T-helper 17 cell (primary cell): ENCODE measurements around the gene CDK17. TPM values are rescaled to one million over a fixed set of nuclear protein-coding genes. Genes with fewer than 3 reads are reported as not detected.

Experiments
- ATAC-seq: fragments of 150-1000 bp; cut with Tn5 transposase; 2 replicates; pipeline ENCODE4 v1.10.0; 2021; ENCODE audit warnings: mild to moderate bottlenecking, moderate library complexity
- DNase-seq, 3 donors: peaks; one replicate each; pipeline versions ENCODE4 v3.0.0 to v3.0.0-alpha.2; 2020 to 2021
- H3K9me3 ChIP-seq: one replicate; pipeline ENCODE4 v1.7.0; 2013; ENCODE audit warnings: low read length, mild to moderate bottlenecking; ENCODE audit not compliant: control insufficient read depth, poor library complexity, severe bottlenecking
- H3K27ac Mint-ChIP-seq: one replicate; pipeline ENCODE4 v1.8.0; 2022; ENCODE audit warnings: mild to moderate bottlenecking, moderate library complexity, mixed read lengths
- H3K27me3 Mint-ChIP-seq: one replicate; pipeline ENCODE4 v1.8.0; 2022; ENCODE audit warnings: mixed read lengths
- H3K36me3 Mint-ChIP-seq: one replicate; pipeline ENCODE4 v1.8.0; 2022; ENCODE audit warnings: low read depth, mixed read lengths
- H3K4me1 Mint-ChIP-seq: one replicate; pipeline ENCODE4 v1.8.0; 2022; ENCODE audit warnings: mild to moderate bottlenecking, mixed read lengths
- H3K4me3 Mint-ChIP-seq: one replicate; pipeline ENCODE4 v1.8.0; 2022; ENCODE audit warnings: mild to moderate bottlenecking, moderate library complexity, mixed read lengths
- total RNA-seq, 4 donors: library from RNA in 2 of 4; stranded (reverse) in 2 of 4; gene quantifications; one replicate each; pipeline ENCODE4 v1.2.3 and lab custom pipeline; 2022 to 2026

The CDK17 gene
- total RNA-seq, 2 donors from 2014 or later, result 123 to 131 TPM

DNA sequence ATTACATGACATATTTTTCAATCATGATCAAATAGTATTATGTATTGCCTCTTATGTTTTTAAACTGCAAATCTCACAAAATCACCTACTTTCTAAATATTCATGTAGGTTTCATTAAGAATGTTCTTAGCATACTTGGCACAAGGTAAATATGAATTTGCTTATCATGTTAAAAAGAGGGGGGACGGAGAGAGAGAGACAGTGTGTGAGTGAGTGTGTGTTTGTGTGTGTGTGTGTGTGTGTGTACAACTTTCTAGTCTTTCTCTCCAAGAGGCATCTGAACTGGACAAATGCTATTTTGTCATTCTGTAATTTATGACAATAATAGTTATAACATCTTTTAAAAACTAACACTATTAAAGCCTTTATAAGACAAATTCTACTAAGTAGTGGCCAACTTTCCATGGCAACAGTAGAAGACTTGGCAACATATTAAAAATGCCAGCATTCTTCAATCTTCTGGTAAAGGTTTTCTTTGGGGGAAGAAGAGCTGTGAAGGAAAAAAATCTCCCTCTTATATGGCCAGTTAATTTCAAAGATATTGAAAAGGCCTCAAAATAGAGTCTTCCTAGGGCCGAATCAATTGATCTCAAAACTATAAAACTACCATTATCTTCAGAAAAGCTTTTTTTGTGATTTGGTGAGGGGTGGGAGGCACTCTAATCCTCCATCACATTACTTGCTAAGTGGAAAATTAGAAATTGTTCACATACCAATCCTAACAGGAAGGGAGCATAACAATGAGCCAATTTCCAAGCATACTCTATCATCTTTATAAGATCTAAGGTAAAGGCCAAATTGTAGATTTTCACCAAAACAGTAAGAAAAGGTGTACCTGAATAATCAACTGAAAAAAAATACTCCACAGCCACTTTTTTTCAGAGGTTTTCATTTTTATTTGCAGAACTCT is 28.2 kb downstream of the CDK17 start:
- ATAC-seq (no peak), DNase-seq (no peak)
- Mint-ChIP-seq H3K4me3 (no peak overlapping the region), H3K27ac (peak overlapping the region; percentile 34), H3K4me1 (peaks cover 53% of the 10 kb centered on the region), H3K27me3 (no peaks in the 10 kb centered on the region), H3K36me3 (no peaks in the 10 kb centered on the region)
- H3K9me3 ChIP-seq, result no peaks in the 10 kb centered on the region

DNA sequence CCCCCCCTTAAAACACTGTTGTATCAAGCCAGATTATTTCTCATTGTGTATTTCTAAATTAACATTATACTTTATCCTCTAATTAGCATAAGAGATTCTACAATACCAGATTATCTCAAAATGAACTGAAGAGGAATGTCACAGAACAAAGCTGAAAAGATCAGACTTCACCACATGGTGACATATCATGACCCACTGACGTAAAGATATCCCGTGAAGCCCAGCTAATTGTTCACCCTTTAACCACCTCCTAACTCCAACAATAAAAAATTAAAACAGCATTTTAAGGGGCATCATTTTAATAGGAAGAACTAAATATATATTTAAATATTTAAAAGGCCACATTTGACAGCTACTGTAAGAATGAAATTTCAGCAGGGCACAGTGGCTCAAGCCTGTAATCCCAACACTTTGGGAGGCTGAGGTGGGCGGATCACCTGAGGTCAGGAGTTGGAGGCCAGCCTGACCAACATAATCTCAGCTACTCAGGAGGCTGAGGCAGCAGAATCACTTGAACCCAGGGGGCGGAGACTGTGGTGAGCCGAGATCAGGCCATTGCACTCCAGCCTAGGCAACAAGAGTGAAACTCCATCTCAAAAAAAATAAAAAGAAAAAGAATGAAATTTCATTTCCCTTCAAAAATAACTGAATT is 29.0 kb downstream of the CDK17 start:
- H3K4me3 Mint-ChIP-seq, result no peak overlapping the region
- no peak for DNase-seq
- peaks cover 56% of the 10 kb centered on the region for H3K4me1 Mint-ChIP-seq
- peak overlapping the region; percentile 34 for H3K27ac Mint-ChIP-seq
- ATAC-seq, result no peak
- no peaks in the 10 kb centered on the region for H3K36me3 Mint-ChIP-seq
- no peaks in the 10 kb centered on the region for H3K9me3 ChIP-seq
- no peaks in the 10 kb centered on the region for H3K27me3 Mint-ChIP-seq

DNA sequence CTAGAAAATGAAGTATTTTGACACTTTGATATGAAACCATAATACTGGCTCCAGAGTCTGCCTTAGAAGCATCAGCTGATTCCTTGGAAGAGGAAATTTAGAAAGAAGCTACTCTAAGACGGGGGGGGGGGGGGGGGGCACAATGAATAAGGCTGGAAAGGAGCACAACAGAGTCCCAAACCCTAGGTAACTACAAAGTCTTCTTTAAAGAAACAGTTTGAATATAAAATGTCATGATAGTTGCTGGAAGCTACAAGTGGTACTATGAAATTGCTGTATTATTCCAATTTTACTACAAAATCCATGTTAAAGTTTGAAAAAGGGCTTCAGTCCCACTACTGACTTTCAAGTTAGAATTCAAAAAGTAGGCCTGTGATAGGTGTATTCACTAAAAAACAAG is 31.6 kb downstream of the CDK17 start:
- no peak overlapping the region for H3K27ac Mint-ChIP-seq
- no peaks in the 10 kb centered on the region for H3K27me3 Mint-ChIP-seq
- ATAC-seq (no peak), DNase-seq (no peak)
- H3K36me3 Mint-ChIP-seq, result no peaks in the 10 kb centered on the region
- H3K9me3 ChIP-seq, result no peaks in the 10 kb centered on the region
- no peak overlapping the region for H3K4me3 Mint-ChIP-seq
- peaks cover 50% of the 10 kb centered on the region for H3K4me1 Mint-ChIP-seq

DNA sequence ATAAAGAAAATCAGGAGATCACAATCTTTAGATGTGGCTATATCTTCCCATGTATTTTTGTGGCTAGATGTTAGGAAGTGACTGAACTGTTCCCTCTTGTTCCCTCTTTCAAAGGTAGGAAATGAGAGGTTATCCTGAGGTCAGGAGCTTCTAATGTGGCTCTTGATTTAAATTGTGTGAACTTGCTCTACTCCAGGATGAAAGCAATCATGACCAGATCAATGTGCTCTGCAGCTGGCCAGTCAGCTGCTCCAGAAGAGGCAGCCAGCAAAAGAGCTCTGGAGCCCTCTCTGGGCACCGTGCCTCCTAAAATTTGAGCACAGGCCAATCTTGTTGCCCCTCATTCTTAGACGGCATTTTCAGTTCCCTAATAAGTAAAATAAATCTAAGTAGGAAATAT is 32.0 kb downstream of the CDK17 start:
- DNase-seq, result no peak
- no peak for ATAC-seq
- Mint-ChIP-seq H3K4me3 (no peak overlapping the region), H3K27me3 (no peaks in the 10 kb centered on the region), H3K27ac (peak overlapping the region; percentile 27), H3K4me1 (peaks cover 45% of the 10 kb centered on the region), H3K36me3 (no peaks in the 10 kb centered on the region)
- no peaks in the 10 kb centered on the region for H3K9me3 ChIP-seq

DNA sequence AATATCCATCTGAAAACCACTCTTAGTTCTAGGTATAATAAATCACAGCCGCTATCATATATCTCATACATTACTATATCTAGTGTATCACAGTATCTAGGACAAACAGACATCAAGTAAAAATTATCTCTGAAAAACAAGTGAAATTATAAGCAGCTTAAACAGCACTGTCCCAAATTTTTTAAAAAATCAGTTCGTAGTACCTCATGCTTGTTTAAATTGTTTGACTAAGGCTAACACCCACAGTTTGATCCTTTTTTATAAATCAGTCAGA is 33.9 kb downstream of the CDK17 start:
- Mint-ChIP-seq H3K4me1 (peaks cover 40% of the 10 kb centered on the region), H3K36me3 (no peaks in the 10 kb centered on the region), H3K27me3 (no peaks in the 10 kb centered on the region), H3K27ac (peak overlapping the region; percentile 29), H3K4me3 (no peak overlapping the region)
- DNase-seq, result no peak
- no peak for ATAC-seq
- no peaks in the 10 kb centered on the region for H3K9me3 ChIP-seq

DNA sequence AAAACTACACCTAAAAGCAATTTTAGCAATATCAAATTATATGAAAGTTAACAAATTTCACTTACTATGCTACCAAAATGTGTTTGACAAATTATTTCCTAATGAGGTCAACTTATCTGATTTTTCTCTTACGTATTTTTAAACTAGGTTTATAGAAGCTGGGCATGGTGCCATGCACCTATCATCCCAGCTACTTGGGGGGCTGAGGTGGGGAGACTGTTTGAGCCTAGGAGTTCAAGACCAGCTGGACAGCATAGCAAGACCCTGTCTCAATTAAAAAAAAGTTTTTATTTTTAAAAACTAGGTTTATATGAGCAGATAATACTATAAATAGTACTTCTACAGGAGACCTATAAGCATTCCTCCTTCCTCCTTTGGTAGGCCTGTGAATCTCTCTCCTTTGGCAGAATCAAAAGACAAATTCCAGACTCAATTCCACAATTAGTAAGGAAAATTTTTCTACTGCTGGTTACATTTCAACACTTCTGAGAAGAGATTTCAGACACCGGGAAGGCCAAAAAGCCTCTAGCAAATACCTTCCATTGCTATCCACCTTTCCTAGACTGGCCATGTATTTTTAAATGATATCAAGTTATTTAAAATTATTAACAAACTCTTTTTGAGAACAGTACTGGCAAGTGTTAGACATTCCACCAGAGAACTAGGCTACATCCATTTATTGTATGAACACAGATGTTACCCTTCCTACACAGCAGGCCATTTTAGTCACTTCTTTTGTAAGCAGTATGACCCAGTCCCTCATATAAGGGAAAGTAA is 34.4 kb downstream of the CDK17 start:
- H3K4me3 Mint-ChIP-seq, result peak overlapping the region; percentile 15

DNA sequence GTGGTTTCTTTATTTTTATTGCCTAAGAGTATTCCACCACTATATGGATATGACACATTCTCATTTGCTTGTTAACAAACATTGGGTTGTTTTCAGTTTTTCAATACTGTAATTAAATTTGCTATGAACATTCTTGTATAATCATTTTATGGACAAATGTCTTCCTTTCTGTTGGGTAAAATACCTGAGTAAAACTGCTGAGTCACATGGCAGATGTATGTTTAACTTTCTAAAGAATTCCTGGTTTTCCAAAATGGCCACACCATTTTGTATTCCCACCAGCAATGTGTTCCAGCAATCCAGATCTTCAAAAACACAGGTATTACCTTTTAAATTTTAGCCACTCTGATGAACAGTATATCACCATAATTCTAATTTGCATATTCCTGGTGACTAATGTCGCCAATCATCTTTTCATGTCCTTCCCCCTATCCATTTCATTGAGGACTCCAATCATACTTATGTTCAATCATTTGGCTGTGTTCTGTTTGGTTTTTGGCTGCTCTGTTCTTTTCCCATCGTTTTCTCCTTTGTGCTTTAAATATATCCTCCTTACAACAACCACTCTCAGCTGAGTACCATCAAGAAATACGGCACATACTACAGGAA is 36.0 kb downstream of the CDK17 start:
- Mint-ChIP-seq H3K27me3 (no peaks in the 10 kb centered on the region), H3K4me3 (no peak overlapping the region), H3K4me1 (peaks cover 46% of the 10 kb centered on the region), H3K36me3 (no peaks in the 10 kb centered on the region), H3K27ac (no peak overlapping the region)
- DNase-seq (no peak), ATAC-seq (no peak)
- no peaks in the 10 kb centered on the region for H3K9me3 ChIP-seq

More for the DNA sequence above, 34.4 kb downstream of the CDK17 start:
- no peaks in the 10 kb centered on the region for H3K9me3 ChIP-seq
- H3K27me3 Mint-ChIP-seq, result no peaks in the 10 kb centered on the region
- peak overlapping the region; percentile 29 for H3K27ac Mint-ChIP-seq
- ATAC-seq (no peak), DNase-seq (no peak)
- no peaks in the 10 kb centered on the region for H3K36me3 Mint-ChIP-seq
- peaks cover 40% of the 10 kb centered on the region for H3K4me1 Mint-ChIP-seq

DNA sequence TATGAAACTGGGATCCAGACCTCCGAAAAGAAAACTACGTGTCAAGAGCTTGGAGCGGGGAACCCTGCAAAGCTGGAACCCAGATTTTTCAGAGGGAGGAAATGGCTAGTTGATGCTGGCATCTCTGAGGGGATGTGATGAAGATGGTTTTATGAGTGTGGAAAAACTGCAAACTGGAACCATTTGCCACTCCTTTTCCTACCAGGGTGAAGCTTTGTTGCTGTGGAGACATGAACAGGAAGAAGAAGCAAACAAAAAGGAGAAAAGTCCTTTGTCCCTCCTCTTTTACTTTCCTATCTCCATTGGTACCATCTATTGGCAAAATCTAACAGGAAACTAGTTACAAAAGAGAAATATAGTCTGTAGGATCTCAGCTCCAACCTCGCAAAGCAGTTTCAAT is 39.2 kb downstream of the CDK17 start:
- Mint-ChIP-seq H3K4me3 (no peak overlapping the region), H3K36me3 (no peaks in the 10 kb centered on the region), H3K27ac (peak overlapping the region; percentile 78), H3K4me1 (peaks cover 37% of the 10 kb centered on the region), H3K27me3 (no peaks in the 10 kb centered on the region)
- ATAC-seq (no peak), DNase-seq (no peak)
- H3K9me3 ChIP-seq, result no peaks in the 10 kb centered on the region

DNA sequence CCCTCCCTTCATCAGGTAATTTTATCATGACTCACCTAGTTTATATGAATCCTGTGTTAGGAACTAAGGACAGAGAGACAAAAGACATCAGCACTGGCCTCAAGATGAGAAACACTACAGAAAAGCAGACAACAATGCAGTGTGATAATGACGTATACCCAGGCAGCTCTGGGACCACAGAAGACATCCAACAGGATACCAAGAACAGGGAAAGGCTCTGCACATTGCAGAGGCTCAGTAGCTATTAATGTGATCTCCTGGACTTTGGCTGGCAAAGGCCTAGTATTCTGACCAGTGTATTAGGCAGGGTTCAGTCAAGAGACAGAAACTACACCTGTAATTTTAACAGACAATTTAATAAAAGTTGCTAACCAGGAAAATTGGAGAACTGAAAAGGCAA is 39.7 kb downstream of the CDK17 start:
- Mint-ChIP-seq H3K27me3 (no peaks in the 10 kb centered on the region), H3K4me1 (peaks cover 33% of the 10 kb centered on the region), H3K36me3 (no peaks in the 10 kb centered on the region), H3K4me3 (no peak overlapping the region), H3K27ac (peak overlapping the region; percentile 78)
- ATAC-seq (no peak), DNase-seq (no peak)
- H3K9me3 ChIP-seq, result no peaks in the 10 kb centered on the region

DNA sequence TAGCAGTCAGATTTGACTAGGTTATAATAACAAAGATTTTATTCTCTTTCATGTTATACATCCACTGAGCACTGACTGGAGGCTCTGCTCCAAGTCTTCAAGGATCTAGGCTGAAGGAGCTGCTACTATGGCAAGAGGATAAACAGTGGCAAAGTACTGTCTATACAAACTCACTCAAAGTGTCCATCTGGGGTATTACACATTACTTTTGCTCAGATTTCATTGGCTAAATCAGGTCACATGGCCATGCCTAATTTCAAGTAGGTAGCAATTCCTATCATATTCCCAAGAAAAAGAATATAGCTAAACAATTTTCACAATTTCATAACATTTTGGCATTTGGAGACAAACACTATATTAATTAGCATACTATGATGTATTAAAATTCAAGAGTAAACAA is 40.9 kb downstream of the CDK17 start:
- DNase-seq, result no peak
- ATAC-seq, result no peak
- Mint-ChIP-seq H3K27ac (peak overlapping the region; percentile 78), H3K4me3 (no peak overlapping the region), H3K4me1 (peaks cover 36% of the 10 kb centered on the region), H3K27me3 (no peaks in the 10 kb centered on the region), H3K36me3 (no peaks in the 10 kb centered on the region)
- no peaks in the 10 kb centered on the region for H3K9me3 ChIP-seq

DNA sequence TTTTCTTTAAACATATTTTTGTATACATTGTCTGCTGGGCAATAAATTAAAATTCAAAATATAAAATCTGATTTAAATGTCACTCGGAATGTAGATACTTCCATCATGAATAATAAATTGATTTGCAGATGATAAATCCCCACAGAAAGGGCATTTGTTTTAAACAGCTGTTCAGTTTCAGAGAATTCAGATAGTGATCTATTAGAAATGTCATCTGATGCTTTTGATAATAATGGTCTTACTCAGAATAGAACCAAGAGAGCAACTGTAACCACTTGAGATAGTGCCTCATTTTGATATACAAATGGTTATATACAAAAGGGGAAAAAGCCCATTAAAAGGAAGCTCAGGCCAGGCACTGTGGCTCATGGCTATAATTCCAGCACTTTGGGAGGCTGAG is 43.4 kb downstream of the CDK17 start:
- ATAC-seq (no peak), DNase-seq (no peak)
- Mint-ChIP-seq H3K36me3 (no peaks in the 10 kb centered on the region), H3K27ac (peak overlapping the region; percentile 17), H3K4me3 (no peak overlapping the region), H3K27me3 (no peaks in the 10 kb centered on the region), H3K4me1 (peaks cover 44% of the 10 kb centered on the region)
- H3K9me3 ChIP-seq, result no peaks in the 10 kb centered on the region

DNA sequence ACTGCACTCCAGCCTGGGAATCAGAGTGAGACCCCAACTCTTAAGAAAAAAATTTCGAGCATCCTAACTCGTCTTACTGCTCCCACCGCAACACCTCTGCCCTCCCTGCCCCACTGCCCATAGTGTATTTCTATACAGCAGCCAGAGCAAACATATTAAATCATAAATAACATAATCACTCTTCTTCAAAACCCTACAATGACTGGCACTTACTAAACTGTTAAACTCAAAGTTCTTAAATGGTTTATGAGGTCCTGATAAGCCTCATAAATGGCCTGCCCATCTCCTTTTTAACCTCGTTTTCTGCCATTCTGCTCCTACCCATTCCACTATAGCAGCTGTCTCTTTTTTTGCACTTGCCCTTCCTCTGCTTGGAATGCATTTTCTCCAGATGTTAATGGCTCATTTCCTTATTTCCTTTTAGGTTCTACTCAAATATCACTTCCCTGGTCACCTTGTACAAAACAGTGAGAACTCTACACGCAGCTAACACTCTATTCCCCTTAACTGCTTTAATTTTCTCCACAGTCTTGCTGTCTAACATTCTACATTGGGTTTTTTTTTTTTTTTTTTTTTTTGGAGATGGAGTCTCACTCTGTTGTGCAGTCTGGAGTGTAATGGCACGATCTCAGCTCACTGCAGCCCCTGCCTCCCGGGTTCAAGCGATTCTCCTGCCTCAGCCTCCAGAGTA is 45.2 kb downstream of the CDK17 start:
- DNase-seq (no peak), ATAC-seq (no peak)
- no peaks in the 10 kb centered on the region for H3K9me3 ChIP-seq
- Mint-ChIP-seq H3K27ac (peak overlapping the region; percentile 17), H3K4me3 (peak overlapping the region; percentile 46), H3K4me1 (peaks cover 41% of the 10 kb centered on the region), H3K36me3 (no peaks in the 10 kb centered on the region), H3K27me3 (no peaks in the 10 kb centered on the region)

DNA sequence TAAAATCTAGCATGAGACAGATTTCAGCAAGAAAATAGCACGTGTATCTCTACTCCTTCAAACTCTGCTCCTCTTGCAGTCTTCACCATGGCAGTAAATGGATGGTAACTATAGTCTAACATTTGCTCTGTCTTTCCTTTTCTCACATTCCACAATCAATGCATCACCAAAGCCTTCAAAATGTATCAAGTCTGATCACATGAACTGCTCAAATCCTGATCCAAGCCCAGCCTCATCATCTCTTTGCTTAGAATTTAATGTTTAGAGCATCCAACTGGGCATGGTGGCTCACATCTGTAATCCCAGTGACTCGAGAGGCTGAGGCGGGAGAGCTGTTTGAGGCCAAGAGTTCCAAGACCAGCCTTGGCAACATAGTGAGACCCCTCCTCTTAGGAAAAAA is 45.9 kb downstream of the CDK17 start:
- Mint-ChIP-seq H3K27me3 (no peaks in the 10 kb centered on the region), H3K4me3 (no peak overlapping the region)

More for the DNA sequence above, 45.9 kb downstream of the CDK17 start:
- DNase-seq (no peak), ATAC-seq (no peak)
- H3K9me3 ChIP-seq, result no peaks in the 10 kb centered on the region
- Mint-ChIP-seq H3K36me3 (no peaks in the 10 kb centered on the region), H3K27ac (peak overlapping the region; percentile 17), H3K4me1 (peaks cover 42% of the 10 kb centered on the region)
